Measurements from ENCODE around the gene IFITM10.

DNA sequence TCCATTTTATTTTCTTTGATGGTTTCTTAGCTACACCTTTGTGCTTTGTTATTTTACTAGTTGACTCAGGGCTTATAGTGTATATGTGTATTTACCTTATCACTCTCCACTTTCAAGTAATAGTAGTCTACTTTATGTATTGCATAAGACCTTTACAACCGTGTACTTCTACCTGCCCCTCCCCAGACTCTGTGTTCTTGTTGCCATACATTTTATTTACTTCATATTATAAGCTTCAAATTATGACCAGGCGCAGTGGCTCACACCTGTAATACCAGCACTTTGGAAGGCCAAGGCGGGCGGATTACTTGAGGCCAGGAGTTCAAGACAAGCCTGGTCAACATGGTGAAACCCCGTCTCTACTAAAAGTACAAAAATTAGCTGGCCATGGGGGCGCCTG is 41.5 kb upstream of the IFITM10 start:
- no peak for TF ChIP-seq EZH2 (IDR thresholded peaks at IDR 0.05; ENCODE audit: insufficient read depth, poor library complexity, severe bottlenecking)
- TF ChIP-seq EZH2phosphoT487 (IDR thresholded peaks at IDR 0.05; ENCODE audit: insufficient read depth, low read depth) = no peak

Data from GM23248 (cell line).